Kidney epithelial cell (primary cell): ENCODE results near the gene DGKI. TPM values are rescaled to one million over a fixed set of nuclear protein-coding genes. Genes with fewer than 3 reads are reported as not detected.

ENCODE experiments used
- DNase-seq: peaks from one replicate; pipeline ENCODE4 v3.0.0-alpha.2; 2010; ENCODE audit warnings: low read depth
- H3K27me3 ChIP-seq: 2 replicates; pipeline ENCODE4 v1.6.0; 2011; ENCODE audit warnings: low read length; ENCODE audit not compliant: control insufficient read depth, insufficient read depth
- H3K36me3 ChIP-seq: 2 replicates; pipeline ENCODE4 v1.5.1; 2011; ENCODE audit warnings: low read length; ENCODE audit not compliant: control insufficient read depth, insufficient read depth
- H3K4me3 ChIP-seq: 2 replicates; pipeline ENCODE4 v1.5.1; 2011; ENCODE audit warnings: low read depth, mild to moderate bottlenecking, control low read depth, low read length
- CTCF ChIP-seq: IDR thresholded peaks from 2 replicates; pipeline ENCODE4 v1.5.1; 2011; ENCODE audit warnings: mild to moderate bottlenecking, moderate library complexity, low read length, control low read depth, inconsistent platforms; ENCODE audit not compliant: insufficient read depth, poor library complexity, severe bottlenecking
- total RNA-seq: library from RNA; depleted of rRNA; stranded (reverse); fragments of >200 nt; gene quantifications from 2 replicates; pipeline ENCODE4 v1.2.3, GENCODE V29; 2015

The DGKI gene
- total RNA-seq, 1 donor from 2014 or later, result 3.5 TPM

- no peaks in the 10 kb centered on the region for H3K27me3 ChIP-seq
- TF ChIP-seq CTCF, result no peak
- DNase-seq, result no peak
- no peak overlapping the region for H3K4me3 ChIP-seq
- no peaks in the 10 kb centered on the region for H3K36me3 ChIP-seq
Observed at GRCh38 chr7:137411446-137411845, 435.3 kb downstream of the DGKI start.

DNA sequence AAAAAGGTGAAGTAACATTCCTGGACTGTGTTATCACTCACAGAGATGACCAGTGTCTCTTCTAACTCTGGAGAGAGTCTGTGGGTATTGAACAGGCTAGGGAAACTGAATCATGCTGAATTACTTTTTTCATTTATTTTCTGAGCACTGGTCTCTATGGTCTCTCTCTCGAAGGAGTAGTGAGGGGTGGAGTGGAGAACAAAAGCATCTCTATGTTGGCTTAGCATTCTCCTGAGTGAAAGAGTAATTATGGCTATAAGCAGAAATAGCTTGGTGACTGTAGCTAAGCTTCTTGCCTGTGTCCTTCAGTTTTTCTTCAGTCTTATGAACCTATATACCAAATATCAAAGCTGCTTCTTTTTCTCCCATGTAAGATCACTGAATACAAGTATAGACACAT lies 438.6 kb downstream of the DGKI start:
- Histone ChIP-seq H3K27me3 (no peaks in the 10 kb centered on the region), H3K36me3 (no peaks in the 10 kb centered on the region), H3K4me3 (no peak overlapping the region)
- no peak for TF ChIP-seq CTCF
- DNase-seq, result no peak

GRCh38 chr7:137407078-137407477 lies 439.7 kb downstream of the DGKI start:
- no peak for DNase-seq
- Histone ChIP-seq H3K36me3 (no peaks in the 10 kb centered on the region), H3K27me3 (no peaks in the 10 kb centered on the region), H3K4me3 (no peak overlapping the region)
- TF ChIP-seq CTCF, result no peak

DNA sequence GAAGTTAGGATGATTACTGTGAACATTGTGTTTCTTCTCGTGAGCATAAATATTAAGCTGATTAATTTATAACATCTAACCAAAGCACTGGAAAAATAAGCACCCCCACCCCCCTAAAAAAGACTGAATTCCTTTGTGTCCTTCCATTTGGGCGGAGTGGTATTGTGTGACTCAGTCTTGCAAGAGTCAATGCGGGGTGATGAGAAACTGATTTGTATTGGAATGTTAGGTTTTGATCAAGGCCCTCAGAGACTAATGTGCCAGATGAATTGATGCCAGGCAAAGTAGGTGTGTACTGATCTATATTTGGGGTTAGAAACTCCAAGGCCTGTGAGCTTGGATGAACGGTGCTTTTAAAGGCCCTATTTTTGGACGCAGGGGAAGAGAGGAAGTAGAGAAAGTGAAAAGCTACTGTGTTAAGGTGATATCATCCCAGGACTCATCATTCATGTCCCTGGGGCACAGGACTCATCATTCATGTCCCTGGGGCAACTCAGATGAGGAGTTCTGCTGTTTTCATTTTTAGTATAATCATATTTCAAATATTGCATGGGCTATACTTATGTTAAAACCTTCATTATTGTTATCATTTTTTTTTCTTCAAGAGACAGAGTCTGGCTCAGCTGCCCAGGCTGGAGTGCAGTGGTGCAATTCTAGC lies 442.0 kb downstream of the DGKI start:
- no peaks in the 10 kb centered on the region for H3K27me3 ChIP-seq
- DNase-seq, result no peak
- TF ChIP-seq CTCF, result no peak
- H3K36me3 ChIP-seq, result no peaks in the 10 kb centered on the region
- no peak overlapping the region for H3K4me3 ChIP-seq

- Histone ChIP-seq H3K27me3 (no peaks in the 10 kb centered on the region), H3K4me3 (no peak overlapping the region), H3K36me3 (no peaks in the 10 kb centered on the region)
- TF ChIP-seq CTCF, result no peak
- DNase-seq, result no peak
Observed at GRCh38 chr7:137403353-137403695, 443.4 kb downstream of the DGKI start.
